GM12878 (cell line): Measurements from ENCODE around the gene RGL1. TPM values are rescaled to one million over a fixed set of nuclear protein-coding genes. Genes with fewer than 3 reads are reported as not detected.
A peak's percentile ranks its signal among the peaks of the same experiment; 100 is the strongest.

Experiments used
- ATF7 ChIP-seq: fragments of 450-650 bp; IDR thresholded peaks from 2 replicates; pipeline ENCODE4 v1.6.1; 2016; ENCODE audit warnings: low read depth, mild to moderate bottlenecking
- BCL11A ChIP-seq: IDR thresholded peaks from 2 replicates; pipeline ENCODE4 v1.6.1; 2011; ENCODE audit warnings: low read depth, low read length
- BHLHE40 ChIP-seq, 2 experiments: fragments of 450-650 bp in 1 of 2; IDR thresholded peaks; 2 replicates each; pipeline ENCODE4 v1.6.1; 2011 to 2017; ENCODE audit warnings: low read depth in 2 of 2, borderline replicate concordance in 1 of 2, improper control_type of control experiment in 1 of 2, low read length in 1 of 2, mild to moderate bottlenecking in 1 of 2
- BMI1 ChIP-seq: fragments of 450-650 bp; IDR thresholded peaks from 2 replicates; pipeline ENCODE4 v1.6.1; 2016; ENCODE audit warnings: mild to moderate bottlenecking, moderate library complexity, borderline replicate concordance
- CBFB ChIP-seq: IDR thresholded peaks from 2 replicates; pipeline ENCODE4 v1.6.1; 2016; ENCODE audit warnings: antibody characterized with exemption, low read depth
- CTCF ChIP-seq, 3 experiments: IDR thresholded peaks in 2 of 3; conservative IDR thresholded peaks in 1 of 3; 2 replicates each; pipeline ENCODE4 v1.5.1; 2011; ENCODE audit warnings: low read depth in 3 of 3, low read length in 3 of 3, mild to moderate bottlenecking in 3 of 3, control low read depth in 2 of 3, moderate library complexity in 2 of 3, inconsistent platforms in 1 of 3, mixed read lengths in 1 of 3; ENCODE audit not compliant: control insufficient read depth in 2 of 3, insufficient read depth in 1 of 3; ENCODE audit errors: extremely low read depth in 1 of 3
- EED ChIP-seq: sonication (generic); IDR thresholded peaks from 2 replicates; pipeline ENCODE4 v1.6.1; 2016; ENCODE audit warnings: antibody characterized with exemption, low read depth
- IKZF2 ChIP-seq, 2 experiments: fragments of 450-650 bp; IDR thresholded peaks; 2 replicates each; pipeline ENCODE4 v1.6.1; 2017; ENCODE audit warnings: mild to moderate bottlenecking in 2 of 2, moderate library complexity in 2 of 2
- MLLT1 ChIP-seq: fragments of 450-650 bp; IDR thresholded peaks from 2 replicates; pipeline ENCODE4 v1.6.1; 2016; ENCODE audit warnings: mild to moderate bottlenecking
- MTA3 ChIP-seq: IDR thresholded peaks from 2 replicates; pipeline ENCODE4 v1.6.1; 2012; ENCODE audit warnings: low read length, inconsistent platforms, borderline replicate concordance
- MXI1 ChIP-seq: fragments of 150-350 bp; IDR thresholded peaks from 2 replicates; pipeline ENCODE4 v1.6.1; 2011; ENCODE audit warnings: low read depth, mild to moderate bottlenecking, inconsistent platforms, low read length, improper control_type of control experiment
- MYC ChIP-seq: IDR thresholded peaks from 2 replicates; pipeline ENCODE4 v1.6.1; 2011; ENCODE audit warnings: mild to moderate bottlenecking, low read length, moderate library complexity, inconsistent platforms; ENCODE audit not compliant: insufficient read depth, insufficient replicate concordance, insufficient read length, severe bottlenecking
- PML ChIP-seq: IDR thresholded peaks from 2 replicates; pipeline ENCODE4 v1.6.1; 2012; ENCODE audit warnings: low read length, inconsistent platforms
- POLR2AphosphoS5 ChIP-seq: IDR thresholded peaks from 2 replicates; pipeline ENCODE4 v1.6.1; 2011; ENCODE audit warnings: mild to moderate bottlenecking, low read length, inconsistent platforms
- RAD51 ChIP-seq: fragments of 450-650 bp; IDR thresholded peaks from 2 replicates; pipeline ENCODE4 v1.6.1; 2016; ENCODE audit warnings: moderate library complexity, mild to moderate bottlenecking, inconsistent platforms
- RBBP5 ChIP-seq: fragments of 200-600 bp; sonication (generic); conservative IDR thresholded peaks from 2 replicates; pipeline ENCODE4 v1.6.1; 2016
- SREBF2 ChIP-seq: IDR thresholded peaks from 2 replicates; pipeline ENCODE4 v1.6.1; 2012; ENCODE audit warnings: mild to moderate bottlenecking, low read length
- SUPT20H ChIP-seq: IDR thresholded peaks from 2 replicates; pipeline ENCODE4 v1.6.1; 2011; ENCODE audit warnings: low read depth, mild to moderate bottlenecking, low read length, moderate library complexity, borderline replicate concordance; ENCODE audit not compliant: control insufficient read depth
- TARDBP ChIP-seq: IDR thresholded peaks from 2 replicates; pipeline ENCODE4 v1.6.1; 2016; ENCODE audit warnings: borderline replicate concordance
- TCF3 ChIP-seq: IDR thresholded peaks from 2 replicates; pipeline ENCODE4 v1.6.1; 2012; ENCODE audit warnings: low read depth, mild to moderate bottlenecking, low read length, borderline replicate concordance; ENCODE audit not compliant: insufficient read depth
- TCF7 ChIP-seq: IDR thresholded peaks from 2 replicates; pipeline ENCODE4 v1.6.1; 2014; ENCODE audit warnings: antibody characterized with exemption, borderline replicate concordance
- ZZZ3 ChIP-seq: IDR thresholded peaks from 2 replicates; pipeline ENCODE4 v1.6.1; 2011; ENCODE audit warnings: low read depth; ENCODE audit not compliant: control insufficient read depth, insufficient read length
- polyA plus RNA-seq, 11 experiments: library from polyadenylated mRNA; depleted of rRNA in 4 of 11; unstranded in 6 of 11; stranded (reverse) in 5 of 11; fragments of >200 nt; fragmentation: Nextera tagmentation in 4 of 11; fragmentation: Illumina TruSeq in 1 of 11; extraction: Ambion mirVana in 4 of 11; extraction: Trizol in 1 of 11; gene quantifications; 1 replicate in 1 of 11; 2 replicates in 10 of 11; pipeline versions ENCODE4 v1.2.1 to v1.2.3, GENCODE V29; 2011 to 2016; ENCODE audit warnings: inconsistent platforms in 2 of 11, missing spikeins in 2 of 11, low read depth in 1 of 11
- total RNA-seq, 4 experiments: library from RNA; depleted of rRNA in 3 of 4; stranded (reverse); fragments of >200 nt in 3 of 4; fragmentation: Illumina TruSeq in 1 of 4; extraction: Trizol in 1 of 4; gene quantifications; 2 replicates each; pipeline versions ENCODE4 v1.2.1 to v1.2.3, GENCODE V29; 2013 to 2021
- TF ChIP-seq, protein P1 (sequence below): fragments of 450-650 bp; IDR thresholded peaks from 2 replicates; pipeline ENCODE4 v1.6.1; 2017; ENCODE audit warnings: low read depth, mild to moderate bottlenecking, moderate library complexity
- TF ChIP-seq, protein P2 (sequence below): fragments of 450-650 bp; IDR thresholded peaks from 2 replicates; pipeline ENCODE4 v1.6.1; 2016; ENCODE audit warnings: mild to moderate bottlenecking

The RGL1 gene
- total and polyA plus RNA-seq, 10 of the 15 experiments (the other 5 are each of a cell fraction or from before 2014, with no cell fraction given) = 8.1 to 25.0 (median 19.0) TPM

DNA sequence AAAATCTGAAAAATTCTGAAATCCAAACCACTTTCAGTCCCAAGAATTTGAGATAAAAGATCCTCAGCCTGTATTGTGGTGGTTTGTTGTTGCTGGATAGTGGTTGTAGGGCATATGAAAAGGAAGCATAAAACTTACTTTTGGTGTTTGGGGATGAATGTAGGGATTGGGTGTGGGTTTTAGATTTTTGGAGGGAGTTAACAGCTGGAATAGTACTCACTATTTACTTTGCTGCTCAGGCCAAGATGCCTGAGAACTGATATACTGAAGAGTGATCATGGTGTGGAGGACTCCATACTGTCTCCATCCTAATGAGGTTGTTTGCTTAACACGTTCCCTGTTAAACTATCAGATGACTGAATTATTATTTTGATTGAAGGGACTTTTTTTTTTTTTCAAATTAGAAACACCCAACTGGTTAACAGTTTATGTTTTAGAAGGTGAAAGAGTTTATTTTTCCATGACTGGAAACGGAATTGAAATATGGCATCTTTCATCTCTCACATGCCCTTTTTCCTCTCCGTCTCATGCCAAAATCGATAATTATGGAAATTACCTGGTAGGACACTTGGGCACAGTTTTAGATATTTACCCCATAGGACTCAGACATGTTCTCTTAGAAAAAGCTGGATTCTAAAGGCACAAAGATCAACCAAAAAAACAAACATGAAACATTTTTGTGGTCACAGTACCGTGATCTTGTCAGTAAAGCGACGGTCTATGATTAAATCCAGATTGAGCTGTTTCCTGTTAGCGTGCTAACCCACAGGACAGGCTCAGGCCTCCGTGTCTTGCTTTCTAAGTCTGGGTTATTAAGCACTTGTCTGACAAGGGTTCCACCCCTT lies 37.3 kb downstream of the RGL1 start (continued):
- TF ChIP-seq MYC = no peak
- peak; percentile 54 for TF ChIP-seq ATF7
- 0 out of 2 replicates have a peak, but pooled peaks have one; percentile 39 for TF ChIP-seq TCF7
- peak; percentile 57; the same call in 1 of the 2 replicates for TF ChIP-seq MLLT1
- peak; percentile 87 for TF ChIP-seq CBFB
- TF ChIP-seq, protein P1, sequence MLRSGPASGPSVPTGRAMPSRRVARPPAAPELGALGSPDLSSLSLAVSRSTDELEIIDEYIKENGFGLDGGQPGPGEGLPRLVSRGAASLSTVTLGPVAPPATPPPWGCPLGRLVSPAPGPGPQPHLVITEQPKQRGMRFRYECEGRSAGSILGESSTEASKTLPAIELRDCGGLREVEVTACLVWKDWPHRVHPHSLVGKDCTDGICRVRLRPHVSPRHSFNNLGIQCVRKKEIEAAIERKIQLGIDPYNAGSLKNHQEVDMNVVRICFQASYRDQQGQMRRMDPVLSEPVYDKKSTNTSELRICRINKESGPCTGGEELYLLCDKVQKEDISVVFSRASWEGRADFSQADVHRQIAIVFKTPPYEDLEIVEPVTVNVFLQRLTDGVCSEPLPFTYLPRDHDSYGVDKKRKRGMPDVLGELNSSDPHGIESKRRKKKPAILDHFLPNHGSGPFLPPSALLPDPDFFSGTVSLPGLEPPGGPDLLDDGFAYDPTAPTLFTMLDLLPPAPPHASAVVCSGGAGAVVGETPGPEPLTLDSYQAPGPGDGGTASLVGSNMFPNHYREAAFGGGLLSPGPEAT = peak; percentile 55; the same call in 1 of the 2 replicates
- peak; percentile 84 for TF ChIP-seq PML
- TF ChIP-seq, protein P2, sequence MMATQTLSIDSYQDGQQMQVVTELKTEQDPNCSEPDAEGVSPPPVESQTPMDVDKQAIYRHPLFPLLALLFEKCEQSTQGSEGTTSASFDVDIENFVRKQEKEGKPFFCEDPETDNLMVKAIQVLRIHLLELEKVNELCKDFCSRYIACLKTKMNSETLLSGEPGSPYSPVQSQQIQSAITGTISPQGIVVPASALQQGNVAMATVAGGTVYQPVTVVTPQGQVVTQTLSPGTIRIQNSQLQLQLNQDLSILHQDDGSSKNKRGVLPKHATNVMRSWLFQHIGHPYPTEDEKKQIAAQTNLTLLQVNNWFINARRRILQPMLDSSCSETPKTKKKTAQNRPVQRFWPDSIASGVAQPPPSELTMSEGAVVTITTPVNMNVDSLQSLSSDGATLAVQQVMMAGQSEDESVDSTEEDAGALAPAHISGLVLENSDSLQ = peak; percentile 66; the same call in 1 of the 2 replicates
- peak; percentile 97 for TF ChIP-seq MTA3
- peak; percentile 32 to 58; a peak in 1 of 4 replicates for TF ChIP-seq BHLHE40 (IDR thresholded peaks at IDR 0.05; ENCODE audit: borderline replicate concordance in 1 of 2, low read depth in 2 of 2, low read length in 1 of 2)
- no peak for TF ChIP-seq ZZZ3
- TF ChIP-seq SUPT20H = no peak
- TF ChIP-seq POLR2AphosphoS5 = peak; percentile 59; the same call in 1 of the 2 replicates
- TF ChIP-seq MXI1 = peak; percentile 43; the same call in 1 of the 2 replicates
- TF ChIP-seq SREBF2 = no peak
- peak; percentile 94 for TF ChIP-seq BCL11A
- peak; percentile 87 for TF ChIP-seq EED
- 0 out of 2 replicates have a peak, but pooled peaks have one; percentile 42 for TF ChIP-seq RBBP5
- TF ChIP-seq RAD51 = no peak
- TF ChIP-seq TCF3 = peak; percentile 95
- TF ChIP-seq BMI1 = no peak
- TF ChIP-seq IKZF2 (IDR thresholded peaks at IDR 0.05) = peak; percentile 66 to 76
- no peak for TF ChIP-seq CTCF (IDR thresholded peaks at IDR 0.05 in 2 of 3, conservative IDR thresholded peaks at IDR 0.05 in 1 of 3; ENCODE audit: control insufficient read depth in 2 of 3, extremely low read depth in 1 of 3, insufficient read depth in 1 of 3, low read depth in 3 of 3, low read length in 3 of 3)
- TF ChIP-seq TARDBP = 0 out of 2 replicates have a peak, but pooled peaks have one; percentile 30
